ENCODE measurements around the gene DCAF5. TPM values are rescaled to one million over a fixed set of nuclear protein-coding genes. Genes with fewer than 3 reads are reported as not detected.
"Not testable (repeated sequence)": the region's sequence is repeated elsewhere in the genome, so short reads cannot be mapped to it uniquely, and the experiment has no call there.

Gene DCAF5
- total RNA-seq, 1 donor from 2014 or later: 30.8 TPM

GRCh38 chr14:69042787-69043444 is 110.0 kb downstream of the DCAF5 start:
- DNase-seq (ENCODE audit: low read depth): no peak

- DNase-seq (ENCODE audit: low read depth): no peak
Measured at GRCh38 chr14:69042299-69042698, 110.6 kb downstream of the DCAF5 start.

GRCh38 chr14:69041783-69042182 is 111.1 kb downstream of the DCAF5 start:
- DNase-seq (ENCODE audit: low read depth): no peak

GRCh38 chr14:69040353-69040752 is 112.6 kb downstream of the DCAF5 start:
- no peak for DNase-seq (ENCODE audit: low read depth)

GRCh38 chr14:69039288-69039628 is 113.7 kb downstream of the DCAF5 start:
- DNase-seq (ENCODE audit: low read depth): peak; percentile 89

GRCh38 chr14:69038455-69039287 is 114.2 kb downstream of the DCAF5 start:
- peak; percentile 68 for DNase-seq (ENCODE audit: low read depth)

- no peak for DNase-seq (ENCODE audit: low read depth)
Measured at GRCh38 chr14:69037790-69038454, 115.0 kb downstream of the DCAF5 start.

GRCh38 chr14:69036757-69037506 is 116.0 kb downstream of the DCAF5 start:
- no peak for DNase-seq (ENCODE audit: low read depth)

GRCh38 chr14:69034612-69035262 is 118.2 kb downstream of the DCAF5 start:
- DNase-seq (ENCODE audit: low read depth): no peak

GRCh38 chr14:69027242-69027913 is 125.5 kb downstream of the DCAF5 start:
- DNase-seq (ENCODE audit: low read depth): no peak

- DNase-seq (ENCODE audit: low read depth): no peak
Measured at GRCh38 chr14:69023035-69023434, 129.9 kb downstream of the DCAF5 start.

- not testable (repeated sequence) for DNase-seq (ENCODE audit: low read depth)
Measured at GRCh38 chr14:69022093-69022492, 130.8 kb downstream of the DCAF5 start.

GRCh38 chr14:69017706-69018105 is 135.2 kb downstream of the DCAF5 start:
- no peak for DNase-seq (ENCODE audit: low read depth)

GRCh38 chr14:69014829-69015259 is 138.1 kb downstream of the DCAF5 start:
- DNase-seq (ENCODE audit: low read depth): no peak

- no peak for DNase-seq (ENCODE audit: low read depth)
Measured at GRCh38 chr14:69013943-69014782, 138.8 kb downstream of the DCAF5 start.

GRCh38 chr14:69012256-69012953 is 140.5 kb downstream of the DCAF5 start:
- peak; percentile 40 for DNase-seq (ENCODE audit: low read depth)

GRCh38 chr14:69010648-69011047 is 142.3 kb downstream of the DCAF5 start:
- no peak for DNase-seq (ENCODE audit: low read depth)

GRCh38 chr14:69008421-69008884 is 144.5 kb downstream of the DCAF5 start:
- DNase-seq (ENCODE audit: low read depth): peak; percentile 50

GRCh38 chr14:69006346-69006745 is 146.6 kb downstream of the DCAF5 start:
- no peak for DNase-seq (ENCODE audit: low read depth)

Data from renal cortical epithelial cell (primary cell).